ENCODE data around the gene POLD2. TPM values are rescaled to one million over a fixed set of nuclear protein-coding genes. Genes with fewer than 3 reads are reported as not detected.

POLD2 gene
- total RNA-seq, 4 donors from 2014 or later, result 33.9 to 87.9 (median 71.0) TPM

- 75 to 77% methylated on average over 3 of the region's 3 CpGs for WGBS, 2 donors
- no peak for DNase-seq (ENCODE audit: low spot score in 2 of 2)
Measured at GRCh38 chr7:44154703-44155102, 31.4 kb upstream of the POLD2 start.

GRCh38 chr7:44153948-44154335, 30.6 kb upstream of the POLD2 start:
- H3K9me3 ChIP-seq, result no peaks in the 10 kb centered on the region
- TF ChIP-seq POLR2A (IDR thresholded peaks at IDR 0.05) (no peak), EP300 (IDR thresholded peaks at IDR 0.05) (no peak)
- TF ChIP-seq, protein P1, sequence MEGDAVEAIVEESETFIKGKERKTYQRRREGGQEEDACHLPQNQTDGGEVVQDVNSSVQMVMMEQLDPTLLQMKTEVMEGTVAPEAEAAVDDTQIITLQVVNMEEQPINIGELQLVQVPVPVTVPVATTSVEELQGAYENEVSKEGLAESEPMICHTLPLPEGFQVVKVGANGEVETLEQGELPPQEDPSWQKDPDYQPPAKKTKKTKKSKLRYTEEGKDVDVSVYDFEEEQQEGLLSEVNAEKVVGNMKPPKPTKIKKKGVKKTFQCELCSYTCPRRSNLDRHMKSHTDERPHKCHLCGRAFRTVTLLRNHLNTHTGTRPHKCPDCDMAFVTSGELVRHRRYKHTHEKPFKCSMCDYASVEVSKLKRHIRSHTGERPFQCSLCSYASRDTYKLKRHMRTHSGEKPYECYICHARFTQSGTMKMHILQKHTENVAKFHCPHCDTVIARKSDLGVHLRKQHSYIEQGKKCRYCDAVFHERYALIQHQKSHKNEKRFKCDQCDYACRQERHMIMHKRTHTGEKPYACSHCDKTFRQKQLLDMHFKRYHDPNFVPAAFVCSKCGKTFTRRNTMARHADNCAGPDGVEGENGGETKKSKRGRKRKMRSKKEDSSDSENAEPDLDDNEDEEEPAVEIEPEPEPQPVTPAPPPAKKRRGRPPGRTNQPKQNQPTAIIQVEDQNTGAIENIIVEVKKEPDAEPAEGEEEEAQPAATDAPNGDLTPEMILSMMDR (IDR thresholded peaks at IDR 0.05), result no peak
- H3K36me3 ChIP-seq, result no peaks in the 10 kb centered on the region
- no peaks in the 10 kb centered on the region for H3K4me1 ChIP-seq
- H3K4me3 ChIP-seq, result no peak overlapping the region
- 84 to 85% methylated on average over 4 to 5 of the region's 5 CpGs for WGBS, 2 donors
- no peak overlapping the region for H3K27ac ChIP-seq
- no peak for DNase-seq (ENCODE audit: low spot score in 2 of 2)
- H3K27me3 ChIP-seq, result no peaks in the 10 kb centered on the region

More at GRCh38 chr7:44154703-44155102, 31.4 kb upstream of the POLD2 start:
- no peak overlapping the region for H3K4me3 ChIP-seq
- no peaks in the 10 kb centered on the region for H3K9me3 ChIP-seq
- H3K27me3 ChIP-seq, result no peaks in the 10 kb centered on the region
- no peak overlapping the region for H3K27ac ChIP-seq
- H3K4me1 ChIP-seq, result no peaks in the 10 kb centered on the region
- TF ChIP-seq POLR2A (IDR thresholded peaks at IDR 0.05) (no peak), EP300 (IDR thresholded peaks at IDR 0.05) (no peak)
- TF ChIP-seq, protein P1 (IDR thresholded peaks at IDR 0.05), result no peak
- H3K36me3 ChIP-seq, result no peaks in the 10 kb centered on the region

DNA sequence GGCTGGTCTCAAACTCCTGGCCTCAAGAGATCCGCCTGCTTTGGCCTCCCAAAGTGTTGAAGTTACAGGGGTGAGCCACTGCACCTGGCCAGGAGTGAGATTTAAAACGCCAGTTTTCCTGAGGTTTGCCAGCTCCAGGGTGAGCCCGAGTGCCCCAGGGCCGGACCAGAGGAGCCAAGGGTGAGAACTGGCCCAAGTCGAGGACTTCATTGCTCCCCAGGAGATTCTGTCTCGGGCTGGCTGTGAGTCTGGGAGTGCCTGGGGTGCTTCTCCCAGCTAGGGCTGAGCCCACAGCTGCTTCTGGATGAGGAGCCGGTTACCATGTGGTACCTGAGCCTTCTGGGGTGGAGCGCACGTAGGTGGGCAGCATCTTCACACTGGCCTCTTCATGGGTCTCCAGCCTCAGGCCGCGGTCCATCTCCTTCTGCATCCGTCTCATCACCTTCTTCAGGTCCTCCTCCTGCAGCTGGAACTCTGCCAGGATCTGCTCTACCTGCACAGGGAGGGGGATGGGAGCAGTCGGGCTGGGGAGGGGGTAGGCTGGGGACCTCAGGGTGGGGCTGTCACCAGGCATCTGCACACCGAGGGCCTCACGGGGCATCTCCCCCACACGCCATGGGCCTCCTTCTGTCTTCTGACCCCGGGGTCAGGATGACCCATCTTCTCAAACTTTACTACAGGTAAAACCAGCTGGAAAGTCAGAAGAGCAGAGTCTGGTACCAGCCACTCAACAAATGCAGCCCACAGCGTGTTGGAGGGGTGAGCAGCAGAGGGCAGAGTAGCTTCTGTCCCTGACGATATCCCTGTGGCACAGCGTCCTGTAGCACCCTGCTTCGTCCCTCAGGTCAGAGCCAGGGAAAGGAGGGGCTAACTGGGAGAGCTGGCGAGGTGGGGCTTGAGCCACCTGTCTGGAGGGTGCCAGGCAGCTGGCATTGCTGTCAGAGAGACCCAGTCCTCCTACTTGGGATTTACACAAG, 29.9 kb upstream of the POLD2 start:
- H3K4me1 ChIP-seq, result no peaks in the 10 kb centered on the region
- TF ChIP-seq, protein P1 (IDR thresholded peaks at IDR 0.05), result no peak
- TF ChIP-seq EP300 (IDR thresholded peaks at IDR 0.05) (no peak), POLR2A (IDR thresholded peaks at IDR 0.05) (no peak)
- WGBS, 2 donors, result 78 to 87% methylated on average over 18 to 22 of the region's 22 CpGs
- no peak overlapping the region for H3K4me3 ChIP-seq
- no peak overlapping the region for H3K27ac ChIP-seq
- no peak for DNase-seq (ENCODE audit: low spot score in 2 of 2)
- H3K27me3 ChIP-seq, result no peaks in the 10 kb centered on the region
- H3K36me3 ChIP-seq, result no peaks in the 10 kb centered on the region
- no peaks in the 10 kb centered on the region for H3K9me3 ChIP-seq

DNA sequence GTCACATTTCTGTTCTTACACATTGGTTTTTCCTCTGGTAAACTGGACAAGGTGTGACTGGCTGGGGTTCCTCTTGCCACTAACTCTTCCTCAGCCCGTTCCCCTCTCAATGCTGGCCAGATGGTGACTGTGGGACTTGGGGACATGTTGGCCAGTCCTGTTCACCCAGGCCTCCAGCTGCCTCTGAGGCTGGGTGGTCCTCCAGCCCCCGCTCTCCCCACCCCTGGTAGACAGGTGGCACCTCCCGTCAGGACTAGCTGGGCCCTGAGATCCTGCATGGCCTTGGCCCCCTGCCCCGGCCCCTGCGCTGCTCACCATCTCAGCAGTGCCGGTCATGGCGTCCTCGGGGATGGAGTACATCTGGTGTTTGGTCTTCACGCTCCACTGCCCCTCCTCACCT, 28.6 kb upstream of the POLD2 start:
- Histone ChIP-seq H3K4me3 (no peak overlapping the region), H3K4me1 (peaks cover 0 to 3% (median 0%) of the 10 kb centered on the region in 4 donors), H3K27ac (no peak overlapping the region), H3K9me3 (no peaks in the 10 kb centered on the region), H3K27me3 (no peaks in the 10 kb centered on the region), H3K36me3 (no peaks in the 10 kb centered on the region)
- WGBS, 2 donors, result 94 to 97% methylated on average over 9 of the region's 9 CpGs
- TF ChIP-seq, protein P1 (IDR thresholded peaks at IDR 0.05), result no peak
- TF ChIP-seq POLR2A (IDR thresholded peaks at IDR 0.05) (no peak), EP300 (IDR thresholded peaks at IDR 0.05) (no peak)
- DNase-seq (ENCODE audit: low spot score in 2 of 2), result no peak
